Immature natural killer cell (primary cell): ENCODE results near the gene CHCHD6. TPM values are rescaled to one million over a fixed set of nuclear protein-coding genes. Genes with fewer than 3 reads are reported as not detected.

Experiments used
- DNase-seq, 3 donors: peaks; one replicate each; pipeline ENCODE4 v3.0.0; 2022; ENCODE audit warnings: mixed read lengths in 1 of 3
- H3K27ac Mint-ChIP-seq, 6 donors: one replicate each; pipeline ENCODE4 v1.8.0; 2020; ENCODE audit warnings: mixed read lengths in 6 of 6, mild to moderate bottlenecking in 5 of 6, inconsistent platforms in 4 of 6, moderate library complexity in 3 of 6
- H3K27me3 Mint-ChIP-seq, 3 donors: one replicate each; pipeline ENCODE4 v1.8.0; 2020 to 2021; ENCODE audit warnings: low read depth in 3 of 3, mild to moderate bottlenecking in 3 of 3, mixed read lengths in 3 of 3, moderate library complexity in 3 of 3, inconsistent platforms in 1 of 3
- H3K36me3 Mint-ChIP-seq, 3 donors: one replicate each; pipeline ENCODE4 v1.8.0; 2020; ENCODE audit warnings: mixed read lengths in 3 of 3, inconsistent platforms in 2 of 3, mild to moderate bottlenecking in 2 of 3
- H3K4me1 Mint-ChIP-seq, 2 donors: one replicate each; pipeline ENCODE4 v1.8.0; 2020; ENCODE audit warnings: inconsistent platforms in 2 of 2, mild to moderate bottlenecking in 2 of 2, mixed read lengths in 2 of 2, moderate library complexity in 1 of 2
- H3K4me3 Mint-ChIP-seq, 5 donors: one replicate each; pipeline ENCODE4 v1.8.0; 2020; ENCODE audit warnings: mild to moderate bottlenecking in 5 of 5, mixed read lengths in 5 of 5, inconsistent platforms in 3 of 5, moderate library complexity in 3 of 5
- H3K9me3 Mint-ChIP-seq, 6 donors: one replicate each; pipeline ENCODE4 v1.8.0; 2020; ENCODE audit warnings: mild to moderate bottlenecking in 6 of 6, mixed read lengths in 6 of 6, inconsistent platforms in 4 of 6, moderate library complexity in 3 of 6
- polyA plus RNA-seq, 3 donors: library from polyadenylated mRNA; unstranded; fragments of 300-500 nt; fragmentation: Illumina TruSeq; gene quantifications; one replicate each; pipeline ENCODE4 v1.2.3, GENCODE V29; 2021

Gene CHCHD6
- polyA plus RNA-seq, 3 donors from 2014 or later = 9.7 to 12.9 (median 9.7) TPM

- no peak for DNase-seq
- H3K27ac Mint-ChIP-seq = no peak overlapping the region
- peaks cover 15 to 32% (median 17%) of the 10 kb centered on the region in 3 donors for H3K27me3 Mint-ChIP-seq
- no peaks in the 10 kb centered on the region for H3K36me3 Mint-ChIP-seq
- H3K9me3 Mint-ChIP-seq = peaks cover 0 to 2% (median 0%) of the 10 kb centered on the region in 6 donors
- H3K4me1 Mint-ChIP-seq = peaks cover 8 to 9% of the 10 kb centered on the region in 2 donors
- H3K4me3 Mint-ChIP-seq = no peak overlapping the region
Measured at GRCh38 chr3:126699011-126699410, 5.0 kb upstream of the CHCHD6 start.

- peak overlapping the region; percentile 89 to 97 (median 92) for H3K4me3 Mint-ChIP-seq
- DNase-seq = no peak
Measured at GRCh38 chr3:126704494-126705214, 614 bp downstream of the CHCHD6 start.

DNA sequence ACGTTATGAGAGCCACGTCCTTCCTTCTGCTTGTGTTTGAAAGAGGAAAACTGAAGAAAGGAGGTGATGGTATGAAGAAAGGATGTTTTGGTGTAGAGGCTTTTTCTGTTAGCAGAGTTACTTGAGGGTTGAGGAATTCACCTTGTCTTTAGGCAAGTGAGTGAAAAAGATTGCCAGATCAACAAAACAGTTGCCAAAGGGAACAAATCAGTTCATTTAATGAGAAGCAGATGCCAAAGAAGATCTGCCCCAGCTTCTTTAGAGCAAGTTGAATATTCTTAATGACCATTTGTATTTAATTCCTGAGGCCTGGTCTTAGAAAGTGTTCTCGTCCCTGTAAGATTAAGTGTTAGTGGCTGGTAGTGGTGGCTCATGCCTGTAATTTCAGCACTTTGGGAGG is 2.6 kb downstream of the CHCHD6 start:
- H3K27me3 Mint-ChIP-seq = peaks cover 9 to 12% (median 9%) of the 10 kb centered on the region in 3 donors
- no peak overlapping the region for H3K27ac Mint-ChIP-seq
- DNase-seq = no peak
- no peak overlapping the region for H3K4me3 Mint-ChIP-seq
- H3K4me1 Mint-ChIP-seq = peaks cover 10 to 17% of the 10 kb centered on the region in 2 donors
- peaks cover 0 to 4% (median 0%) of the 10 kb centered on the region in 3 donors for H3K36me3 Mint-ChIP-seq
- H3K9me3 Mint-ChIP-seq = no peaks in the 10 kb centered on the region

More at GRCh38 chr3:126704494-126705214, 614 bp downstream of the CHCHD6 start:
- Mint-ChIP-seq H3K9me3 (no peaks in the 10 kb centered on the region), H3K4me1 (peaks cover 10 to 17% of the 10 kb centered on the region in 2 donors), H3K27ac (peak overlapping the region in 3 of 6 donors; percentile 50 to 59 (median 55)), H3K36me3 (peaks cover 0 to 4% (median 0%) of the 10 kb centered on the region in 3 donors), H3K27me3 (peaks cover 11 to 12% (median 12%) of the 10 kb centered on the region in 3 donors)

GRCh38 chr3:126711121-126711760 is 7.2 kb downstream of the CHCHD6 start:
- peaks cover 0 to 1% (median 1%) of the 10 kb centered on the region in 3 donors for H3K27me3 Mint-ChIP-seq
- peaks cover 0 to 4% (median 0%) of the 10 kb centered on the region in 6 donors for H3K9me3 Mint-ChIP-seq
- H3K36me3 Mint-ChIP-seq = peaks cover 0 to 4% (median 0%) of the 10 kb centered on the region in 3 donors
- H3K4me3 Mint-ChIP-seq = no peak overlapping the region
- peaks cover 4 to 9% of the 10 kb centered on the region in 2 donors for H3K4me1 Mint-ChIP-seq
- no peak for DNase-seq
- H3K27ac Mint-ChIP-seq = no peak overlapping the region

- Mint-ChIP-seq H3K36me3 (no peaks in the 10 kb centered on the region), H3K4me3 (no peak overlapping the region), H3K27ac (no peak overlapping the region), H3K27me3 (peaks cover 0 to 2% (median 1%) of the 10 kb centered on the region in 3 donors), H3K9me3 (peaks cover 0 to 4% (median 0%) of the 10 kb centered on the region in 6 donors), H3K4me1 (peaks cover 6 to 12% of the 10 kb centered on the region in 2 donors)
- no peak for DNase-seq
Measured at GRCh38 chr3:126713199-126713598, 9.2 kb downstream of the CHCHD6 start.

- Mint-ChIP-seq H3K36me3 (no peaks in the 10 kb centered on the region), H3K27me3 (peaks cover 0 to 2% (median 1%) of the 10 kb centered on the region in 3 donors), H3K27ac (no peak overlapping the region), H3K9me3 (peaks cover 0 to 4% (median 0%) of the 10 kb centered on the region in 6 donors), H3K4me1 (peaks cover 6 to 12% of the 10 kb centered on the region in 2 donors), H3K4me3 (no peak overlapping the region)
- DNase-seq = no peak
Measured at GRCh38 chr3:126714276-126714900, 10.3 kb downstream of the CHCHD6 start.

DNA sequence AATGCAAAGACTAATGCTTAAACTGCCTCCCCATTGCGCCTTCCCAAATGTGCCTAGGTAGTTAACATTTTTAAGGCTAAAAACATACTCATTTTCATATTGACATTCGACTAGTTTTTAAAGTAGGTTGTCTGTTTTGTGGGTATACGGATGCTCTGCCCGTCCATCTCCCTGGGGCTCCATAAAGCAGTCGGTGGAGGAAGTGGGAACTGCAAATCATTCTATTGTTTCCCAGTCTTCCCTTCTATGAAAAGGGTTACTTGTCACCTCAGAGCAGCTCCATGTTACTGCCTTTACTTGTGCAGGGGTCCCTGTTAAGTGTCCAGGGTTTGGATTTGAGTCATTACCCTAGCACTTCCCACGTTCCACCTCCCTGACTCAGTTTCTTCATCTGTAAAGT is 10.9 kb downstream of the CHCHD6 start:
- Mint-ChIP-seq H3K9me3 (peaks cover 0 to 4% (median 0%) of the 10 kb centered on the region in 6 donors), H3K4me3 (no peak overlapping the region), H3K27me3 (peaks cover 0 to 2% (median 1%) of the 10 kb centered on the region in 3 donors), H3K36me3 (no peaks in the 10 kb centered on the region), H3K4me1 (peaks cover 6 to 12% of the 10 kb centered on the region in 2 donors), H3K27ac (no peak overlapping the region)
- no peak for DNase-seq

DNA sequence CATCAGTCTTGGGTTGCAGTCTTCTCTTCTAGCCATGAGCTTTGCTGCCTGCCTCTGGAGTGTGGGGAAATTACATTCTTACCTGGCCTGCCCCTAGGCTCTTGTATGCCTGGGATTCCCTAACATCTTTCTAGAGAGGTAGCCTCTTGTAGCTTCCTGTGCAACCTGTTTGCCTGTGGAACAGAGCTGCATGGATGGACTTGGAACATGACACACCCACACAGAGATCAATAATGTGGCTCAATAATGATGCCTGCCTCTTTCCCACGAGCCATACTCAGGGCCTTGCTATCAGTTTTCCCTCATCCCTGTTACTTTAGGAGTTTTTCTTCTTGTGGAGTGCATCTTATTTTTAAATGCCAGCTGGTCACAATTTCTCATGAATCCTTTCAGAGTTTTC is 11.4 kb downstream of the CHCHD6 start:
- DNase-seq = no peak
- Mint-ChIP-seq H3K9me3 (peaks cover 0 to 4% (median 0%) of the 10 kb centered on the region in 6 donors), H3K27me3 (peaks cover 0 to 2% (median 1%) of the 10 kb centered on the region in 3 donors), H3K4me1 (peaks cover 6 to 12% of the 10 kb centered on the region in 2 donors), H3K4me3 (no peak overlapping the region), H3K27ac (no peak overlapping the region), H3K36me3 (no peaks in the 10 kb centered on the region)

DNA sequence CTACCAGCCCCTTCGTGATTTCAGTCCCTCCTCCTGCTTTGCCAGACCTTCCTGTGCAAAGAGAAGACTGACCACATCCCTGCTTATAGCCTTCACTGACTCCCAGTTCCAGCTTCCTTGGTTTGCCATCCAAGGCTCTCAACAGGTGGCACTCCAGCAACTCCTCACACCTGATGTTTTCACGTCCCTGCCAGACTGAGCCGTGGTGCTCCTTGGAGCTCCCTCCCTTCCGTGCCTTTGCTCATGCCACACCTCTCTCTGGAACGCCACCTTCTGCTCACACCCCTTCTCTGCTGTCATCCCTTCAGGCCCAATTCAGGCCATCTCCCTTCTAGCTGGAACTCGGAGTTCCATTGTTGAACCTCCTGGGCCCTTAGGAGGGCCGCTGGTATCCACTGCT is 12.0 kb downstream of the CHCHD6 start:
- DNase-seq = no peak
- Mint-ChIP-seq H3K4me3 (no peak overlapping the region), H3K9me3 (peaks cover 0 to 4% (median 0%) of the 10 kb centered on the region in 6 donors), H3K36me3 (no peaks in the 10 kb centered on the region), H3K27me3 (peaks cover 0 to 2% (median 1%) of the 10 kb centered on the region in 3 donors), H3K4me1 (peaks cover 6 to 12% of the 10 kb centered on the region in 2 donors), H3K27ac (no peak overlapping the region)

- no peak for DNase-seq
- Mint-ChIP-seq H3K27me3 (peaks cover 0 to 2% (median 1%) of the 10 kb centered on the region in 3 donors), H3K4me1 (peaks cover 6 to 12% of the 10 kb centered on the region in 2 donors), H3K36me3 (no peaks in the 10 kb centered on the region), H3K4me3 (no peak overlapping the region), H3K27ac (no peak overlapping the region), H3K9me3 (no peaks in the 10 kb centered on the region)
Measured at GRCh38 chr3:126718561-126719445, 14.8 kb downstream of the CHCHD6 start.

- Mint-ChIP-seq H3K4me1 (peaks cover 3 to 10% of the 10 kb centered on the region in 2 donors), H3K27ac (no peak overlapping the region), H3K36me3 (peaks cover 0 to 8% (median 0%) of the 10 kb centered on the region in 3 donors), H3K27me3 (peaks cover 1 to 2% (median 2%) of the 10 kb centered on the region in 3 donors), H3K9me3 (no peaks in the 10 kb centered on the region), H3K4me3 (no peak overlapping the region)
- no peak for DNase-seq
Measured at GRCh38 chr3:126720596-126720995, 16.6 kb downstream of the CHCHD6 start.

DNA sequence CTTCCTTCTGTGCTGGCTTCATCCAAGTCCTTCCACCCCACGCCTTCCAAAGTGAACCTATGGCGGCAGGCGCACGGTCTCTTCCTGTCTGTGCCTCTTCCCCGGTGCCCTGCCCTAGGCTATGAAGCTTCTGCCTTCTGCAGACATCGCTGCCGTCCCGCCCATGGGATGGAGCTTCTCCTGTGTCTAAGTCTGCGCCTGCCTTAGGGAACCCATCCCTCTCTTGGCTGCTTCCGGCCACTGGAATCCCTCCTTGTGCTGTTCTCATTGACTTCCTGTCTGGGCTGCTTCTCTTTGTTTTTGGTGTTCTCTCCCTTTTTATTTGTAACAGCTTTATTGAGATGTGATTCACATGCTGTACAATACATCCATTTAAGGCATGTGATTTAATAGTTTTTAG is 17.2 kb downstream of the CHCHD6 start:
- Mint-ChIP-seq H3K4me1 (peaks cover 2 to 3% of the 10 kb centered on the region in 2 donors), H3K27ac (no peak overlapping the region), H3K27me3 (peaks cover 0 to 2% (median under 1%) of the 10 kb centered on the region in 3 donors), H3K4me3 (no peak overlapping the region), H3K9me3 (no peaks in the 10 kb centered on the region), H3K36me3 (peaks cover 0 to 9% (median 6%) of the 10 kb centered on the region in 3 donors)
- DNase-seq = no peak

DNA sequence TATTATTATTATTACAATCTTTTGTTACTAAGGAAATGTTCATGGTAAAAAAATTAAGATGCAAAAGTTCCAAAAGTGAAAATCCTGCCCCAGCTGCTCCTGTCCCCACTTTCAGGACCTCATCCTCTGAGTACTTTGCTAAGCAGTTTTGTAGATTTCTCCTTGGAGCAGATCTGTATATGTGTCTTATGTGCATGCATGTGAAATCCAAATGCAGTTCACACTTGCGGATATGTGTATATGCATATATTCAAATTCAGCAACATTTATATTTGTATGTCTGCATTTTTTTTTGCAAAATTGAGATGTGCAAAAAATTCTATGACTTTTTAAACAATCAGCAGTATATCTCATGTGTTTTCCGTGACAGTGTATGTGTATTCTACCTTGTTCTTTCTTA is 19.2 kb downstream of the CHCHD6 start:
- no peaks in the 10 kb centered on the region for H3K4me1 Mint-ChIP-seq
- no peaks in the 10 kb centered on the region for H3K9me3 Mint-ChIP-seq
- peaks cover 0 to 16% (median 12%) of the 10 kb centered on the region in 3 donors for H3K36me3 Mint-ChIP-seq
- peaks cover 0 to 2% (median 0%) of the 10 kb centered on the region in 3 donors for H3K27me3 Mint-ChIP-seq
- no peak for DNase-seq
- H3K27ac Mint-ChIP-seq = no peak overlapping the region
- no peak overlapping the region for H3K4me3 Mint-ChIP-seq
